Esophagus (tissue), 2 donors: ENCODE results near the gene ZNF385B. TPM values are rescaled to one million over a fixed set of nuclear protein-coding genes. Genes with fewer than 3 reads are reported as not detected.

ENCODE experiments used
- H3K27ac ChIP-seq, 2 donors: one replicate each; pipeline ENCODE4 v1.5.1; 2013; ENCODE audit warnings: low read depth in 2 of 2, mild to moderate bottlenecking in 2 of 2, inconsistent platforms in 1 of 2, low read length in 1 of 2, moderate library complexity in 1 of 2
- H3K27me3 ChIP-seq, 2 donors: one replicate each; pipeline ENCODE4 v1.6.1; 2013; ENCODE audit warnings: low read length in 2 of 2, control low read depth in 1 of 2, mild to moderate bottlenecking in 1 of 2; ENCODE audit not compliant: insufficient read depth in 2 of 2, control insufficient read depth in 1 of 2
- H3K36me3 ChIP-seq, 2 donors: one replicate each; pipeline ENCODE4 v1.6.1; 2013; ENCODE audit warnings: low read length in 1 of 2; ENCODE audit not compliant: control insufficient read depth in 2 of 2, insufficient read depth in 2 of 2
- H3K4me1 ChIP-seq, 2 donors: one replicate each; pipeline ENCODE4 v1.6.1; 2013; ENCODE audit warnings: low read length in 1 of 2; ENCODE audit not compliant: control insufficient read depth in 2 of 2, insufficient read depth in 2 of 2
- H3K4me3 ChIP-seq, 2 donors: one replicate each; pipeline ENCODE4 v1.5.1; 2013; ENCODE audit warnings: low read length in 2 of 2, mild to moderate bottlenecking in 2 of 2, low read depth in 1 of 2, moderate library complexity in 1 of 2
- H3K9me3 ChIP-seq, 2 donors: one replicate each; pipeline ENCODE4 v1.6.1; 2013; ENCODE audit warnings: mild to moderate bottlenecking in 2 of 2, low read depth in 1 of 2, low read length in 1 of 2, moderate library complexity in 1 of 2; ENCODE audit not compliant: control insufficient read depth in 2 of 2, insufficient read depth in 1 of 2
- WGBS, 2 donors: extraction: QIAGEN DNeasy Blood & Tissue Kit; methylation state at CpG; one replicate each; pipeline ENCODE4 v1.1.7; 2013; 5-methylcytosine and 5-hydroxymethylcytosine counted together
- polyA plus RNA-seq, 2 donors: library from polyadenylated mRNA; stranded (reverse); fragments of 200-250 nt; gene quantifications; one replicate each; pipeline ENCODE4 v1.2.3, GENCODE V29; 2013
- donor health status: healthy with polysubstance abuse.
- donor health status: Bipolar disorder and iron deficiency.

Gene ZNF385B
- under 1 TPM; 0.22 to 0.29 TPM for polyA plus RNA-seq

- no peaks in the 10 kb centered on the region for H3K36me3 ChIP-seq
- peaks cover 5 to 6% of the 10 kb centered on the region in 2 donors for H3K4me1 ChIP-seq
- H3K27me3 ChIP-seq = no peaks in the 10 kb centered on the region
- H3K27ac ChIP-seq = peak within 1 kb of the TSS in 1 of 2 donors; percentile 20
- no peaks in the 10 kb centered on the region for H3K9me3 ChIP-seq
- H3K4me3 ChIP-seq = peak within 1 kb of the TSS; percentile 49 to 62
- WGBS, 2 donors = 2 to 3% methylated on average over 47 to 55 of the region's 55 CpGs
These were observed at the start of gene ZNF385B for GRCh38 chr2:179861416-179862067. TSS of gene ZNF385B (minus strand) at chr2:179861612.

GRCh38 chr2:179910735-179911113, 49.3 kb upstream of the ZNF385B start:
- H3K27ac ChIP-seq = no peak overlapping the region
- H3K4me3 ChIP-seq = no peak overlapping the region
- 69 to 71% methylated on average over 3 of the region's 3 CpGs for WGBS, 2 donors
- no peaks in the 10 kb centered on the region for H3K36me3 ChIP-seq
- no peaks in the 10 kb centered on the region for H3K4me1 ChIP-seq
- no peaks in the 10 kb centered on the region for H3K27me3 ChIP-seq
- no peaks in the 10 kb centered on the region for H3K9me3 ChIP-seq

- H3K27ac ChIP-seq = no peak overlapping the region
- H3K4me3 ChIP-seq = no peak overlapping the region
- no peaks in the 10 kb centered on the region for H3K36me3 ChIP-seq
- WGBS, 2 donors = 60 to 70% methylated on average over 6 of the region's 6 CpGs
- no peaks in the 10 kb centered on the region for H3K9me3 ChIP-seq
- no peaks in the 10 kb centered on the region for H3K27me3 ChIP-seq
- H3K4me1 ChIP-seq = no peaks in the 10 kb centered on the region
These were observed 48.7 kb upstream of the ZNF385B start for GRCh38 chr2:179909845-179910734.

GRCh38 chr2:179900655-179901054, 39.2 kb upstream of the ZNF385B start:
- Histone ChIP-seq H3K36me3 (no peaks in the 10 kb centered on the region), H3K4me1 (no peaks in the 10 kb centered on the region), H3K9me3 (peaks cover 0 to 2% of the 10 kb centered on the region in 2 donors), H3K27me3 (no peaks in the 10 kb centered on the region), H3K27ac (no peak overlapping the region), H3K4me3 (no peak overlapping the region)
- 61 to 77% methylated on average over 5 of the region's 5 CpGs for WGBS, 2 donors

GRCh38 chr2:179899666-179900065, 38.3 kb upstream of the ZNF385B start:
- 90 to 99% methylated on average over 1 of the region's 1 CpG for WGBS, 2 donors

GRCh38 chr2:179898873-179899272, 37.5 kb upstream of the ZNF385B start:
- WGBS, 2 donors = 76 to 84% methylated on average over 4 of the region's 4 CpGs
- Histone ChIP-seq H3K27me3 (no peaks in the 10 kb centered on the region), H3K9me3 (peaks cover 0 to 2% of the 10 kb centered on the region in 2 donors), H3K36me3 (no peaks in the 10 kb centered on the region), H3K4me1 (no peaks in the 10 kb centered on the region), H3K4me3 (no peak overlapping the region), H3K27ac (no peak overlapping the region)

More at GRCh38 chr2:179899666-179900065, 38.3 kb upstream of the ZNF385B start:
- peaks cover 0 to 2% of the 10 kb centered on the region in 2 donors for H3K9me3 ChIP-seq
- no peaks in the 10 kb centered on the region for H3K4me1 ChIP-seq
- H3K27me3 ChIP-seq = no peaks in the 10 kb centered on the region
- no peak overlapping the region for H3K27ac ChIP-seq
- no peak overlapping the region for H3K4me3 ChIP-seq
- no peaks in the 10 kb centered on the region for H3K36me3 ChIP-seq

- H3K4me3 ChIP-seq = no peak overlapping the region
- WGBS, 2 donors = 89 to 93% methylated on average over 3 of the region's 3 CpGs
- H3K27ac ChIP-seq = no peak overlapping the region
- no peaks in the 10 kb centered on the region for H3K4me1 ChIP-seq
- no peaks in the 10 kb centered on the region for H3K36me3 ChIP-seq
- H3K9me3 ChIP-seq = no peaks in the 10 kb centered on the region
- H3K27me3 ChIP-seq = no peaks in the 10 kb centered on the region
These were observed 32.2 kb upstream of the ZNF385B start for GRCh38 chr2:179893616-179894015.

GRCh38 chr2:179891237-179891636, 29.8 kb upstream of the ZNF385B start:
- H3K9me3 ChIP-seq = no peaks in the 10 kb centered on the region
- H3K4me3 ChIP-seq = no peak overlapping the region
- H3K27ac ChIP-seq = no peak overlapping the region
- no peaks in the 10 kb centered on the region for H3K4me1 ChIP-seq
- H3K36me3 ChIP-seq = no peaks in the 10 kb centered on the region
- WGBS, 2 donors = 55 to 70% methylated on average over 2 of the region's 2 CpGs
- H3K27me3 ChIP-seq = no peaks in the 10 kb centered on the region

GRCh38 chr2:179890666-179891065, 29.3 kb upstream of the ZNF385B start:
- Histone ChIP-seq H3K36me3 (no peaks in the 10 kb centered on the region), H3K4me1 (no peaks in the 10 kb centered on the region)

More at GRCh38 chr2:179890666-179891065, 29.3 kb upstream of the ZNF385B start:
- no peak overlapping the region for H3K27ac ChIP-seq
- H3K9me3 ChIP-seq = no peaks in the 10 kb centered on the region
- H3K27me3 ChIP-seq = no peaks in the 10 kb centered on the region
- H3K4me3 ChIP-seq = no peak overlapping the region
